Heart left ventricle (tissue), 16 donors: ENCODE measurements around the gene CSNK2A2. TPM values are rescaled to one million over a fixed set of nuclear protein-coding genes. Genes with fewer than 3 reads are reported as not detected.
A peak's percentile ranks its signal among the peaks of the same experiment; 100 is the strongest.

Experiments
- ATAC-seq, 4 donors: fragments of 200-7000 bp; cut with Tn5 transposase; one replicate each; pipeline ENCODE4 v1.9.1; 2020 to 2022; ENCODE audit warnings: moderate library complexity in 4 of 4, mild to moderate bottlenecking in 3 of 4, moderate number of reproducible peaks in 1 of 4
- DNase-seq, 5 donors: peaks; one replicate each; pipeline ENCODE4 v3.0.0-alpha.2; 2020
- H3K27ac ChIP-seq, 12 donors: fragments of 200-600 bp; sonication (generic) in 4 of 12; one replicate each; pipeline versions ENCODE4 v1.5.0 to v1.8.0; 2016 to 2022; ENCODE audit warnings: mild to moderate bottlenecking in 2 of 12
- H3K27me3 ChIP-seq, 9 donors: fragments of 200-600 bp; sonication (generic) in 2 of 9; one replicate each; pipeline versions ENCODE4 v1.5.1 to v1.8.0; 2016 to 2022; ENCODE audit warnings: mild to moderate bottlenecking in 3 of 9
- H3K36me3 ChIP-seq, 9 donors: fragments of 200-600 bp; sonication (generic) in 2 of 9; one replicate each; pipeline versions ENCODE4 v1.5.0 to v1.8.0; 2018 to 2022; ENCODE audit warnings: mild to moderate bottlenecking in 2 of 9
- H3K4me1 ChIP-seq, 12 donors: fragments of 200-600 bp; sonication (generic) in 4 of 12; one replicate each; pipeline versions ENCODE4 v1.5.0 to v1.8.0; 2016 to 2022; ENCODE audit warnings: mild to moderate bottlenecking in 3 of 12
- H3K4me3 ChIP-seq, 12 donors: fragments of 200-600 bp; sonication (generic) in 4 of 12; one replicate each; pipeline versions ENCODE4 v1.5.0 to v1.8.0; 2017 to 2022; ENCODE audit warnings: mild to moderate bottlenecking in 9 of 12, moderate library complexity in 4 of 12
- H3K9me3 ChIP-seq, 12 donors: fragments of 200-600 bp; sonication (generic) in 4 of 12; one replicate each; pipeline versions ENCODE4 v1.5.0 to v1.8.0; 2016 to 2022; ENCODE audit warnings: mild to moderate bottlenecking in 1 of 12
- CTCF ChIP-seq, 12 donors: fragments of 200-600 bp; sonication (generic) in 4 of 12; IDR thresholded peaks; one replicate each; pipeline versions ENCODE4 v1.5.0 to v1.8.0; 2018 to 2022; ENCODE audit warnings: antibody characterized with exemption in 12 of 12, mild to moderate bottlenecking in 5 of 12
- POLR2A ChIP-seq, 2 donors: fragments of 450-650 bp; IDR thresholded peaks; one replicate each; pipeline ENCODE4 v1.6.1; 2017; ENCODE audit warnings: antibody characterized with exemption in 2 of 2, mild to moderate bottlenecking in 2 of 2, moderate library complexity in 2 of 2
- WGBS, 4 donors: extraction: QIAGEN DNeasy Blood & Tissue Kit in 2 of 4; methylation state at CpG; one replicate each; pipeline versions ENCODE4 v1.1.5 to v1.1.7; 2013 to 2018; 5-methylcytosine and 5-hydroxymethylcytosine counted together
- intact Hi-C, 10 donors: fragments of 100-400 bp; cut with DNase I; formaldehyde crosslinking; loops; one replicate each; pipeline versions ENCODE4 v1.11.1 to v1.14.2; 2022
- polyA plus RNA-seq, 2 donors: library from polyadenylated mRNA; stranded (reverse); fragments of 200-250 nt; gene quantifications; one replicate each; pipeline ENCODE4 v1.2.3, GENCODE V29; 2013
- total RNA-seq, 9 donors: library from RNA; depleted of rRNA in 2 of 9; stranded (reverse); fragments of >200 nt in 2 of 9; fragmentation: NEBNext Ultra II Directional in 3 of 9; extraction: Animal tissue kit (Norgen Biotek cat#: 25700) in 3 of 9; gene quantifications; one replicate each; pipeline versions ENCODE4 v1.1.0 to v1.2.4, GENCODE V29; 2016 to 2023
- donor health status: ischemic (EF 13 %, LVEDD 7.1; RV severe dilation, severe dysfunction).
- donor health status: healthy with polysubstance abuse.
- donor health status: DM: no; HTN: yes; CAD: no.
- donor health status: DM: no; HTN: no; CAD: no.
- donor health status: ischemic (EF 25% LVEDD 6.9; RV normal size, moderate dysfunction).
- donor health status: ischemic (EF 25% LVEDD 5.7; RV mildly dilated, moderate dysfunction).
- donor health status: healthy.
- donor health status: DM: yes; HTN: yes; CAD: no.
- donor health status: ischemic (EF 35%, LVEDD 5.7; RV mildly dilated, moderate dysfunction).
- donor health status: nonischemic (EF 11% LVEDD 7.7; RV severe dilation, severe dysfunction).
- donor health status: DM: yes; HTN: yes; CAD: no.
- donor health status: PGD.
- donor health status: ischemic (EF 29% LVEDD 5.4; RV normal size, mild dysfunction).
- donor health status: nonischemic (EF 23%, LVEDD 6.1; RV moderate dilation, normal function).

CSNK2A2 gene
- total and polyA plus RNA-seq, 11 donors, result 20.9 to 48.4 (median 36.4) TPM

GRCh38 chr16:58176608-58177352, 21.1 kb downstream of the CSNK2A2 start:
- intact Hi-C loops, result no loop called here
- no peaks in the 10 kb centered on the region for H3K27me3 ChIP-seq
- ATAC-seq (peak in 3 of 4 donors; percentile 30 to 58 (median 47)), DNase-seq (no peak)
- H3K36me3 ChIP-seq, result peaks cover 0 to 91% (median 79%) of the 10 kb centered on the region in 9 donors
- no peak for TF ChIP-seq POLR2A (IDR thresholded peaks at IDR 0.05)
- no peak for TF ChIP-seq CTCF (IDR thresholded peaks at IDR 0.05)
- 79 to 86% (median 81%) methylated on average over 5 of the region's 5 CpGs for WGBS, 4 donors
- H3K4me1 ChIP-seq, result peaks cover 0 to 20% (median 0%) of the 10 kb centered on the region in 12 donors
- H3K9me3 ChIP-seq, result no peaks in the 10 kb centered on the region
- no peak overlapping the region for H3K4me3 ChIP-seq
- H3K27ac ChIP-seq, result no peak overlapping the region

- TF ChIP-seq CTCF (IDR thresholded peaks at IDR 0.05), result no peak
- TF ChIP-seq POLR2A (IDR thresholded peaks at IDR 0.05), result no peak
- Histone ChIP-seq H3K9me3 (no peaks in the 10 kb centered on the region), H3K36me3 (peaks cover 0 to 100% (median 96%) of the 10 kb centered on the region in 9 donors), H3K27ac (no peak overlapping the region), H3K27me3 (no peaks in the 10 kb centered on the region), H3K4me1 (no peaks in the 10 kb centered on the region), H3K4me3 (no peak overlapping the region)
- intact Hi-C loops, result no loop called here
- 95 to 100% (median 98%) methylated on average over 2 of the region's 2 CpGs for WGBS, 4 donors
- DNase-seq (no peak), ATAC-seq (no peak)
Measured at GRCh38 chr16:58170223-58170622, 27.7 kb downstream of the CSNK2A2 start.

DNA sequence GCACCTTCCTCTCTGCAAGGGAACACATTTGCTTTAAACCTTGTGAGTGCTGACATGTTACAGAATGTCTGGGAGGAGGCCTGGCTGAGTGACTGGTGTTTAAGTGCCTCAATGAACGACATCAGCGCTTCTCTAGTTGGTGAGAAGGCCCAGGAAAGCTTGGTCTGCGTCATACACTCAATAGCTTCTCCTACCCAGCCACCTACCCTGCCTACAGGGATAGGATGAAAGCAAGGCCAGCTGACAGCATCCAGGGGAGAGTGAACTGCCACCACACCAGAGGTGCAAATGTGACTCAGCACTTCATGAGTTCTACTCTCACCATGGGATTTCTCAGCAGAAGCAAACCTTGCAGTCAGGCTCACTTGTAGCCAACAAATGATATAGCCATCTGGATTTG, 37.1 kb downstream of the CSNK2A2 start:
- peaks cover 0 to 85% (median 75%) of the 10 kb centered on the region in 9 donors for H3K36me3 ChIP-seq
- no peaks in the 10 kb centered on the region for H3K27me3 ChIP-seq
- H3K9me3 ChIP-seq, result no peaks in the 10 kb centered on the region
- intact Hi-C loops, result no loop called here
- no peak for DNase-seq
- no peaks in the 10 kb centered on the region for H3K4me1 ChIP-seq
- no peak for ATAC-seq
- H3K4me3 ChIP-seq, result no peak overlapping the region
- TF ChIP-seq CTCF (IDR thresholded peaks at IDR 0.05), result no peak
- TF ChIP-seq POLR2A (IDR thresholded peaks at IDR 0.05), result no peak
- H3K27ac ChIP-seq, result no peak overlapping the region
- 50 to 66% (median 65%) methylated on average over 3 of the region's 3 CpGs for WGBS, 4 donors

- intact Hi-C loops, result no loop called here
- Histone ChIP-seq H3K27me3 (no peaks in the 10 kb centered on the region), H3K27ac (no peak overlapping the region), H3K4me1 (no peaks in the 10 kb centered on the region), H3K4me3 (no peak overlapping the region), H3K9me3 (no peaks in the 10 kb centered on the region), H3K36me3 (peaks cover 0 to 64% (median 54%) of the 10 kb centered on the region in 9 donors)
- no peak for DNase-seq
- WGBS, 4 donors, result 92 to 96% (median 94%) methylated on average over 3 of the region's 3 CpGs
- TF ChIP-seq POLR2A (IDR thresholded peaks at IDR 0.05) (no peak), CTCF (IDR thresholded peaks at IDR 0.05) (no peak)
- no peak for ATAC-seq
Measured at GRCh38 chr16:58158725-58159124, 39.2 kb downstream of the CSNK2A2 start.
